HL-60 (cell line): ENCODE measurements around the gene ZMIZ2.
A peak's percentile ranks its signal among the peaks of the same experiment; 100 is the strongest.

Source experiments
- DNase-seq, 2 experiments: peaks; one replicate each; pipeline ENCODE4 v3.0.0-alpha.2; 2010 to 2020; ENCODE audit warnings: low read depth in 1 of 2, low spot score in 1 of 2
- H3K27ac ChIP-seq: fragments of 250-450 bp; sonication (Bioruptor Pico); replicated peaks from 2 replicates; pipeline ENCODE4 v1.5.1; 2020; ENCODE audit warnings: mild to moderate bottlenecking, moderate library complexity
- H3K27me3 ChIP-seq: fragments of 250-450 bp; sonication (Bioruptor Pico); 2 replicates; pipeline ENCODE4 v1.5.1; 2021; ENCODE audit warnings: mild to moderate bottlenecking, moderate library complexity; ENCODE audit not compliant: insufficient read depth, poor library complexity, severe bottlenecking
- H3K4me3 ChIP-seq: replicated peaks from 2 replicates; pipeline ENCODE4 v1.5.1; 2011; ENCODE audit warnings: mild to moderate bottlenecking, control low read depth, low read length; ENCODE audit not compliant: insufficient read depth
- GABPA ChIP-seq: IDR thresholded peaks from 2 replicates; pipeline ENCODE4 v1.6.1; 2012; ENCODE audit warnings: low read depth
- POLR2AphosphoS5 ChIP-seq: IDR thresholded peaks from 2 replicates; pipeline ENCODE4 v1.6.1; 2012; ENCODE audit warnings: low read depth
- REST ChIP-seq: IDR thresholded peaks from 2 replicates; pipeline ENCODE4 v1.6.1; 2012; ENCODE audit warnings: low read depth; ENCODE audit not compliant: insufficient replicate concordance
- SPI1 ChIP-seq: IDR thresholded peaks from 2 replicates; pipeline ENCODE4 v1.6.1; 2012; ENCODE audit warnings: low read depth, mild to moderate bottlenecking, borderline replicate concordance
- TF ChIP-seq, protein P1 (sequence below): IDR thresholded peaks from one replicate; pipeline ENCODE4 v1.5.1; 2011; ENCODE audit warnings: low read length, control low read depth, inconsistent platforms; ENCODE audit not compliant: insufficient read depth

Gene ZMIZ2

DNA sequence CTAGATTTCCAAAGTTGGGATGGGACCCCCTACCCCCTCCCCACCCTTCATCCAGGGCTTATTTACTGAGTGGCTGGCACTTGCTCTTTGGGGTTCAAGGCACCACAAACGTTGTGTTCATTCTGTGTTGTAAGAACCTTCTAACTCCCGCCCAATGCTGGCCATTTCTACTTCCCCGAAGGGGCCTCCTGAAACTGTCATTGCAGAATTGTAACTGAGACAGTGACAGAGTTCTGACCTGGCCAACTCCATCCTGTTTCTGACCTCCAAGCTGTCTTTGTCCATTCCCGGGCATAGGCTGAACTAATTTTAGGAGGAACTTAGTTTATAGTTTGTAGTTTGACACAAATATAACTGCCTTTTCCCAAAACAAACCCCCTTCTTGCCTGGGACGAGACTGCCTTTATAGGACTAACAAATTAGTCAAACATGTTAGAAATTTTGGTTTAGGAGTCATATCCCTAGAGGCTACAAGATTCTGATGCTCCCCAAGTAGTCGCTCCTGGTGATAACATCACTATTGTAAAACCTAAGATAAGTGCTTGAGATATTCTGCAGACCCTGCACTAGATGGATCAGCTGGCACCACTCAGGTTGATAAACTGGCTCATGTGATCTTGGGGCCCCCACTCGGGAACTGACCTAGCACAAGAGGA is 34.8 kb upstream of the ZMIZ2 start:
- no peak overlapping the region for H3K4me3 ChIP-seq
- H3K27ac ChIP-seq: no peak overlapping the region
- peak in 1 of 2 experiments; percentile 26 for DNase-seq
- no peaks in the 10 kb centered on the region for H3K27me3 ChIP-seq
- TF ChIP-seq REST: no peak
- TF ChIP-seq, protein P1, sequence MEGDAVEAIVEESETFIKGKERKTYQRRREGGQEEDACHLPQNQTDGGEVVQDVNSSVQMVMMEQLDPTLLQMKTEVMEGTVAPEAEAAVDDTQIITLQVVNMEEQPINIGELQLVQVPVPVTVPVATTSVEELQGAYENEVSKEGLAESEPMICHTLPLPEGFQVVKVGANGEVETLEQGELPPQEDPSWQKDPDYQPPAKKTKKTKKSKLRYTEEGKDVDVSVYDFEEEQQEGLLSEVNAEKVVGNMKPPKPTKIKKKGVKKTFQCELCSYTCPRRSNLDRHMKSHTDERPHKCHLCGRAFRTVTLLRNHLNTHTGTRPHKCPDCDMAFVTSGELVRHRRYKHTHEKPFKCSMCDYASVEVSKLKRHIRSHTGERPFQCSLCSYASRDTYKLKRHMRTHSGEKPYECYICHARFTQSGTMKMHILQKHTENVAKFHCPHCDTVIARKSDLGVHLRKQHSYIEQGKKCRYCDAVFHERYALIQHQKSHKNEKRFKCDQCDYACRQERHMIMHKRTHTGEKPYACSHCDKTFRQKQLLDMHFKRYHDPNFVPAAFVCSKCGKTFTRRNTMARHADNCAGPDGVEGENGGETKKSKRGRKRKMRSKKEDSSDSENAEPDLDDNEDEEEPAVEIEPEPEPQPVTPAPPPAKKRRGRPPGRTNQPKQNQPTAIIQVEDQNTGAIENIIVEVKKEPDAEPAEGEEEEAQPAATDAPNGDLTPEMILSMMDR: no peak

DNA sequence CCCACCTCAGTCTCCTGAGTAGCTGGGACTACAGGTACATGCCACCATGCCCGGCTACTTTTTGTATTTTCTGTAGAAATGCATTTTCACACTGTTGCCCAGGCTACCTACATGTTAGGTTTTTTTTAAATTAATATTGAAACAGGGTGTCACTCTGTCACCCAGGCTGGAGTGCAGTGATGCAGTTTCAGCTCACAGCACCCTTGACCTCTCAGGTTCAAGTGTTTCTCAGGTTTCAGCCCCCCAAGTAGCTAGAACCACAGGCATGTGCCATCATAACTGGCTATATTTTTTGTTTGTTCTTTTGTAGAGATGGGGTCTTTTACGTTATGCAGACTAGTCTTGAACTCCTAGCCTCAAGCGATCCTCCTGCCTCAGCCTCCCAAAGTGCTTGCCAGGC is 32.4 kb upstream of the ZMIZ2 start:
- no peak for DNase-seq
- Histone ChIP-seq H3K27ac (no peak overlapping the region), H3K4me3 (no peak overlapping the region), H3K27me3 (no peaks in the 10 kb centered on the region)
- TF ChIP-seq, protein P1: no peak
- TF ChIP-seq GABPA (no peak), REST (no peak)

- no peak for DNase-seq
- H3K27me3 ChIP-seq: no peaks in the 10 kb centered on the region
- TF ChIP-seq GABPA (no peak), SPI1 (no peak), POLR2AphosphoS5 (no peak), REST (no peak)
- TF ChIP-seq, protein P1: no peak
Observed at GRCh38 chr7:44720301-44720700, 28.3 kb upstream of the ZMIZ2 start.

More at GRCh38 chr7:44720301-44720700, 28.3 kb upstream of the ZMIZ2 start:
- H3K27ac ChIP-seq: no peak overlapping the region
- no peak overlapping the region for H3K4me3 ChIP-seq
